DMS79 treated with DMSO at 0.1 percent for 48 hours (cell line): ENCODE data around the gene PBX4.

Experiments used
- DNase-seq: peaks from one replicate; lab custom pipeline; 2025; lab: John Stamatoyannopoulos, UW

Gene PBX4

DNA sequence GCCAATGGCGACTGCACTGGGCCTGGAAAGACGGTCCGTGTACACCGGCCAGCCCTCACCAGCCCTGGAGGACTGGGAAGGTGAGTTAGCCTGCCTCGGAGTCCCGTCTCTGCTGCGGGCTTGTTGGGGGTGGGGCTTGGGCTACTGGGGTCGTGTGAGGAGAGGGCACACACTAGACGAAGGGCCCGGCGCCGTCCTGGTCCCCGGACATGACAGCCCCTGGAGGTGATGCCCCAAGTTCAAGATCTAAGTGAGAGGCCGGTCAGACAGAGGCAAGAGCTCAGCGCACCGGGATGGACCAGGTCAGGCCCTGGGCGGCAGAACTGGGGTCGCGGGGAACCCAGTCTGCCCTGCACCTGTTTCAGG lies 78.8 kb downstream of the PBX4 start:
- DNase-seq, result no peak

DNA sequence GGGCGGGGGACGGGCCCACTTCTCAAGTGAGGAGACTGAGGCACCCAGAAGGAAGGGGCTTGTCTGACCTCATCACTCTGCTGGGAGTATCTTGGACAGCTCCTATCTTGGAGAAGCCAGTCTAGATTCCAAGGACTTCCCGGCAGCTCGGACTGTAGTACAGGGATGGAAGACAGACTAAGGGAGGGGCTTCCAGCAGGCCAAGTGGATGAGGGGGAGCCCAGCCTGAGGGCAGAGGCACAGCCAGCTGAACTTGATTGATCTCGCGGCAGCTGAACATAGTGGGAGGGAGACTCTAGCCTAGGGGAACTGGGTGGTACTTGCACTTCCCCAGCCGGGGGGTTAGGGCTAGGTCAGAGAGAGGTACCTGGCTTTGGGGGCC lies 79.7 kb downstream of the PBX4 start:
- DNase-seq, result no peak

DNA sequence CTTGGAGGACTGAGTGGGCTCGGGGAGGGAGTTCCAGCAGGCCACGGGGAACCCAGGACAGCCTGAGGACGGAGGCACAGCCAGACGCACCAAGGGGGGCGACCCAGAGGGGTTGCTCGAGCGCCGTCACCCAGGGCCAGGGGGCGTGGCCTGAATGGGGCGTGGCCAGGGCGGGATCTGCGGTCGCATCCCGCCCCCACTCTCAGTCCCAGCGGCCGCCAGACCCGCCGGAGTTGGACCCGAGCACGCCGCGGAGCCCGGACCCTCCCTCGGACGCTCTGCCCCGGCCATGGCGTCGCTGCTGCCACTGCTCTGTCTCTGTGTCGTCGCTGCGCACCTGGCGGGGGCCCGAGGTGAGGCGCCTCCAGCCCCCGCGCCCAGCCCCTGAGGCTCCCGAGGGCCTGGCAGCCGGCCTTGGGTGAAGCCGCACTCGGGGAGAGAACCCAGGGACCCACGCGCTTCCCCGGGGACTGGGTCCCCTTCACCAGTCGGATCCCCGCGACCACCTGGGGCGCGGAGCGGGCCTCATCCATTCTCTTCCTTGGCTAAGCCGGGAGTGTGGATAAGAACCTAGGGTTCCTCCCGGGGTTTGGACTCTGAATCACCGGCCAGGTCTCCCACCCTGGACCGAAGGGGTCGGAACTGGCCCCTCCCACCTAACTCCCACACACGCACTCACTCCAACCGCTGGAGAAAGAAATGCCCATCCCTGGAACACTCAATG lies 80.3 kb downstream of the PBX4 start, which contains the start of gene CILP2:
CILP2 (plus strand) TSS at position 205 of the 724 bp plus-strand sequence; CDS start at position 290, 85 bp downstream.
- DNase-seq, result peak; percentile 30

DNA sequence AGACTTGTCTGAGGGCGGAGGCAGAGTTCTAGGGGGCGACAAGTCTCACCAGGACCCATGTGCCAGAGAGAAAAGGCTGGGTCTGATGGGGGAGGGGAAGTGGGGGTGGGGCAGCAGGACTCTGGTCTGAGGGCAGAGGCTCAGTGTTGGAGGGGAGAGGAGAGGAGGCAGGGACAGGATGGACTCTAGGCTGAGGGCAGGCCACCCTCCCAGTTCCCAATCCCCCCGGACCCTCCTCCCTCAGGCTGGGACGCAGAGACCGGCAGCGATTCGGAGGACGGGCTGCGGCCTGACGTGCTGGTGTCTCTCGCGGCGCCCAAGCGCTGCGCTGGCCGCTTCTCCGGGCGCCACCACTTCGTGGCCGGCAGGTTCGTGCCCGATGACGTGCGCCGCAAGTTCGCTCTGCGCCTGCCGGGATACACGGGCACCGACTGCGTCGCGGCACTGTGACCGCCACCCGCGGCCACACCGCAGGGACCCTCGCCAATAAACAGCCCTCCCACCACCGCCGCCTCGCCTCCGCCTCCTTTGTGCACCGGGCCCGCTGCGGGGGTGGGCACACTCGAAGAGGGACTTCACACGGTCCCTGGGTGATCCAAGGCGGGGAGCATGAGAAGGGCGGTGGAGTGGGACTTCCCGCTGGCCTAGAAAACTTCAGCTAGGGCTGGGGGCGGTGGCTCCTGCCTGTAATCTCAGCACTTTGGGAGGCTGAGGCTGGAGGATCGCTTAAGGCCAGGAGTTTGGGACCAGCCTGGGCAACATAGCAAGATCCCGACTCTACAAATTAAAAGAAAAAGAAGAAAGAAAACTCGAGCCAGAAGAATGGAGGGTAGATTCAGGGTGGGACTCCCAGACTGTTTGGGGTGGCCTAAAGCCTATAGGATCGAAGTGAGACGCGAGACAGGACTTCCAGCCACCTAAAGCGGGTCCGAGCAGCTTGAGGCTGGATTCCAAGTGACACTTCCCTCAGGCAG lies 81.1 kb downstream of the PBX4 start:
- DNase-seq, result peak; percentile 16

DNA sequence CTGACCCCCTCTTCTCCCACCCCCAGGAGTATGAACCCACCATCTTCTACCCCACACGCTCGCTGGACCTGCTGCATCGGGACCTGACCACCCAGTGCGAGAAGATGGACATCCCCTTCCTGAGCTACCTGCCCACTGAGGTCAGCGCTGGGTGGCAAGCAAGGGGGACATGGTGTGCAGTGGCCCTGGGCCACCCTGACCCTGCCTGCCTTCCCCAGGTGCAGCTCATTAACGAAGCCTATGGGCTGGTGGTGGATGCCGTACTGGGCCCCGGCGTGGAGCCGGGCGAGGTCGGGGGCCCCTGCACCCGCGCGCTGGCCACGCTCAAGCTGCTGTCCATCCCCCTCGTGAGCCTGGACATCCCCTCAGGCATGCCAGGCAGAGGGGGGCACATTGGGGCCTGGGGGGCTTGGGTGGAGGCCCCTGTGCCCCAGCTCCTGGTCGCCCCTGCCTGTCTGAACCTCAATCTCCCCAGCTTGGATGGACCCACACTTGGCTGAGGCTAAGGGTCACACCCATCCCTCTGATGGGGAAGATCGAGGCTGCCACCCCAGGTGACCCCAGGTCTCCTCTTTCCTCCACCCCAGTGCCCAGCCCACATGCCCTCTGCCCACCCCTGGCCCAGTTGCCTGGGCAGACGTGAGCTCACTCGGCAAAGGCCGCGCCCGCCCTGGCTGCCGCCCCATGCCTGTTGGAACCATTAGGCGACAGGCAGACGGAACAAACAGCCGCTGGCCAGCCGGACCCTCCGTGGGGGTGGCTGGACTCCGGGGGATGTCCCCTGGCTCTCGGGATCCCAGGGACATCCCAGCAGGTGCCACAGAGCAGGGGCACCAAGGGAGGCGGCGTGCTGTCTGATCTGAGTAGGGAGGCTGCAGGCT lies 82.9 kb downstream of the PBX4 start:
- no peak for DNase-seq

DNA sequence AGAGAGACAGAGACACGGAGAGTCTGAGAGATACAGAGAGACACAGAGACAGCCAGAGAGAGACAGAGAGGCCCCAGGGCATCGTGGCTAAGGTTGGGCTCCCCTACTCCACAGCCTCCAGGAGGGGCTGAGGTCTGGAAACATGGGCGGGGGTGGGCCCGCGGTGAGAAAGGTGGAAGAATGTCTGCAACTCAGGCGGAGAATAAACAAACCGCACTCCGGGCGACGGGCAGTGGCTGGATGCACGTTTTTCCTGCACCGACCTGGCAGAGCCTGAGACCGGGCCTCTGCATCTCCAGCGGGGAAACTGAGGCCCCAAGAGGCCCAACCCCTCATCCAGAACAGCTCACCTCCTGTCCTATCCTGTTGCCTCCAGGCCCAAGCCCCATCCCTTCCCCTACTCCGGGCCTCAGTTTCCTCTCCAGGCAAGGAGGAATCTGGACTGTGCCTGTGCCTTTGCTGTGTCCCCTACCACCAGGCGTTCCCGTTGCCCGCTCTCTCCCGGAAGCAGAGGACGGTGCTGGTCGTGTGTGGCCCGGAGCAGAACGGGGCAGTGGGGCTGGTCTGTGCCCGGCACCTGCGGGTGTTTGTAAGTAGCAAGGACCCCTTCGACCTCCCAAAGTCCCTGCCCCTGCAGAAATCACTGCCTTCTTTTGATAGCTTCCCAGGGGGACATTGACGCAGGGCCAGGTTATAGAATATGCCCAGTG lies 83.8 kb downstream of the PBX4 start:
- DNase-seq, result no peak

DNA sequence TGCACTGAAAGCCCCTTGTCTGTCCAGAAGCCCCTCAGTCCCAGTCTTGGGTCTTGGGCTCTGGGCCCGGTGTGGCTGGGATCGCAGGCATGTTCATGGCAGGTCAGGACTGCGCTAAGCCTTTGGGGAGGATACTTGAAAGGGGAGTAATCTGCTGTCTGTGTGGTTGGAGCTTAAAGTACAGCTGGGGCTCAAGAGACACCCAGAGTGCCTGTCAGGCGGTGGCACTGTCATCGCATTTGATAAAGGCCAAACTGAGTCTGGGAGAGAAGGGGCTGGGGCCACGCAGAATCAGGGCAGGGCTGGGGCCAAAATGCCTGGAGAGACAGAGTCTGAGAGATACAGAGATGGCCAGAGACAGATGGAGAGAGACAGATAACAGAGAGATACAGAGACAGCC lies 84.6 kb downstream of the PBX4 start:
- no peak for DNase-seq

DNA sequence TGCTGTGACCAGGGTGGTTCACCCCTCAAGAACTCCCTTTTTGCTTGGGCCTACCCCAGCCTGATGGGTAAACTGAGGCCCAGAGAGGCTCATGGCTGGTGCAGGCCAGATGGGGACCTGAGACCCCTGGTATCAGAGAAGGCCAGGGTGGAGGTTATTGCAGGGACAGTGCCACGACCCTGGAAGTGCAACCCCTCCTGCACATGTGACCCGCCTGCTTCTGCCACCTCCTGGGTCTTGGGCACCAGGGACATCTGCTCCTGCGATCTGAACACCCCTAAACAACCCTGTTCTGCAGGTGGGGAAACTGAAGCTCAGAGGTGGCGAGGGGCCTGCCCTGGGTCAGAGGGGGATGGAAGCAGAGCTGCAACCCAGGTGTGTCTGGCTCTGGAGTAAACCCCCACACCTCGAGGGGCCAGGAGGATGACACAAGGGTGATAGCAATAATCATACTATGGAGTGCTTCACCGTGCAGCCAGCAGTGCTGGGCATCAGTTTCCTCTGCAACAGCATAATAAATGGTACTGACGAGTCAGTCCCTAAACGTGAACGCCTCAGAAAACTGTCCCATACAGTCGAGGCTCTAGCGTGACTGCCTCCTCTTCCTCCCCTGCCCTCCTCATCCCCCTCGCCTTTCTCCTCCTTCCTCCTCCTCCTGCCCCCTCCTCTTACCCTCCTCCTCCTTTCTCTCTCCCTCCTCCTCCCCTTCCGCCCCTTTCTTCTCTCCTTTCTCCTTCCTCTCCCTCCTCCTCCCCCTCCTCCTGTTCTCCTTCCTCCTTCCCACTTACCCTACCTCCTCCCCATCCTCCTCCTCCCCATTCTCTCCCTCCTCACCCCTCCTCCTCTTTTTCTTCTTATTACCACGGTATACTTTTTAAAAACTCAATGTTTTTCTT lies 85.4 kb downstream of the PBX4 start:
- no peak for DNase-seq

DNA sequence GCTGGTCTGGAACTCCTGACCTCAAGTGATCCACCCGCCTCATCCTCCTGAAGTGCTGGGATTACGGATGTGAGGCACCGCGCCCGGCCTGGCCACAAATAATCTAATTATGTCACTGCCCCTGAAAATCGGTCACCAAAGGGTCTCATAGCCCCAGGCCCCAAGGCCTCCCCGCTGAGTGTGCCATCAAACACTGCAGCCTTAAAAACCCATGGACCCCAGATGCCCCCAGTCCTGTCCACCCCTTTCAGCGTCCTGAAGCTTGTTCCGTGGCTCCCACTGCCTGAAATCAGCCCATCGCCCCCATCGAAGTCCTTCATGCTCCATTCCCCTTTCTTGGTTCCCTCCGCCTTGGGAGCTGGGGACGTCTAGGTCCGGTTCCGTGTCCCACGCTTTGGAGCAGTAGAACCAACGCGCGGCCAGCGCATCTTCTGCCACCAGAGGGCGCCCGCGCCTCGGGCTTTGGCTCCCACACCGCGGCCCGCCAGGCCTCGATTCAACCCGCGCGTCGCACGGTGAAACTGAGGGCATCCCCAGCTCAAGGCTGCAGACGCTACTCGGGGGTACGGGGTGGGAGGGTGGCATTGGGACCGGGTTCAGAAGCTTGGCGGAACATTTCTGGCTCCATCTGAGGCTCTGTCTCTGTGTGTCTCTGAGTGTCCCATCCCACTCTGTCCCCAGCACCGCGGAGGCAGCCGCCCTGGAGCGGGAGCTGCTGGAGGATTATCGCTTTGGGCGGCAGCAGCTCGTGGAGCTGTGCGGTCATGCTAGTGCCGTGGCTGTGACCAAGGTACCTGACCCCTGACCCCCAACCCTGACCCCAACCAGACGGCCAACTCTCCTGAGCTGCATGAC lies 86.3 kb downstream of the PBX4 start:
- peak; percentile 38 for DNase-seq

DNA sequence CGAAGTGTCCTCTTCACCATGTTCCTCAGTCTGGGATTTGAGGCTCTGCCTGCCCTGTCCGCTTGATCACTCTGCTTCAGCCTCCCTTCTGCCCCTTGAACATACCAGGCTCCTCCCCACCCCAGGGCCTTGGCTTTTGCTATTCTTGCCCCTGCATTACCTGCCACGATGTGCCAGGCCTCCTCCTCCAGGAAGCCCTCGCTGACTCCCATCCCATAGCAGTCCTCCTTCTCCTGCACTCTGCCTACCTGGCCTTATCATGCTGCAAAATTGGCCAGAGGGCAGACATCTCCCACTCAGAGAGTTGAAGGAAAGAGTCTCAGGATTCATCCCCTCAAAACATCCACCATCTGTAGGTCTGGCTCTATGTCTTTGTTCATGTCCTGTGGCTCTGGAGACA lies 87.6 kb downstream of the PBX4 start:
- DNase-seq, result no peak

DNA sequence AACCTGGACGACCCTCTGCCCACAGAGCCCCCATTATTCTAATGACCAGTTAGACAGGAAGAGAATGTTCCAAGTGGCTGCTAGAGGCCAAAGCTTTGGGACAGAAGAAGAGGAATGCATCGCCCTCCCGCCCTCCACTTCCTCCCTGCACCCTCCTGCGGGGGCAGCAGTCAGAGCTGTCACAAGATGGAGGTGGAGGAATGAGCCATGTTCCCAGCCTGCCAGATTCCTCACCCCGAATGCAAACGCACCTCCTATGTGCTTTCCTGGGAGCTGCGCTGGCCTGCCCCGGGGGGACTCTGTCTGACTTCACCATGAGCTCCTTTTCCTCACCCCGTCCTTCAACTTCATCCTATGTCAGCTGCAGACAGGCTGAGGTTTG lies 88.1 kb downstream of the PBX4 start:
- no peak for DNase-seq

DNA sequence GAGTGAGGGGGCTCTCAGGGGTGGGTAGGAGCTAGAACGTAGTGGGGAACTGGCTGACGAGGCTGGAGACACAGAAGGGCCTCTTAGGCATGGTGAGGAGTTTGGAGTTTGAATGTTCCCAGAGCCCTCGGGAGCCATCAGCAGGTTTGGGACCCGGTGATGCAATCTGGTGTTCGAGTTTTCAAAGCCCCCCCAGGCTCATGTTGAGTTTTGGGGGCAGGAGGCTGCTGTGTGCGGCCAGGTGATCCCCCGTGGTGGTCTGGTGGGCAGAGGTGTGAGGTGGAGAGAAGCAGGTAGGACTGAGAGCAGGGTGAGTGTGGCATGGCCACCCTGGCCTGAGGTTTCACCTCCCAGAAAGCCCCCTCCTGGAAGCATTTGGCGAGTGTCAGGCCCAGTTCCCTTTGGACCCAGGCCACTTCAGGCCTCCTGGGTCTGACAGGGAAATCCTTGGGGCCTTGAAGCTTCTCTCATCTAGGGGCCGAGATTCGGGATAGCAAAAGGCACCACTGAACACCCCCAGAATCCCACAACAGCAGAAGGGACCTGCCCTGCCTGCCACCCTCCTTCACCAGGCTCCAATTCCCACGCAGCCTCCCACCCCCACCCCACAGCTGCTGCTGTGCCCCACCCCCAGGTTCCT lies 88.6 kb downstream of the PBX4 start:
- no peak for DNase-seq

DNA sequence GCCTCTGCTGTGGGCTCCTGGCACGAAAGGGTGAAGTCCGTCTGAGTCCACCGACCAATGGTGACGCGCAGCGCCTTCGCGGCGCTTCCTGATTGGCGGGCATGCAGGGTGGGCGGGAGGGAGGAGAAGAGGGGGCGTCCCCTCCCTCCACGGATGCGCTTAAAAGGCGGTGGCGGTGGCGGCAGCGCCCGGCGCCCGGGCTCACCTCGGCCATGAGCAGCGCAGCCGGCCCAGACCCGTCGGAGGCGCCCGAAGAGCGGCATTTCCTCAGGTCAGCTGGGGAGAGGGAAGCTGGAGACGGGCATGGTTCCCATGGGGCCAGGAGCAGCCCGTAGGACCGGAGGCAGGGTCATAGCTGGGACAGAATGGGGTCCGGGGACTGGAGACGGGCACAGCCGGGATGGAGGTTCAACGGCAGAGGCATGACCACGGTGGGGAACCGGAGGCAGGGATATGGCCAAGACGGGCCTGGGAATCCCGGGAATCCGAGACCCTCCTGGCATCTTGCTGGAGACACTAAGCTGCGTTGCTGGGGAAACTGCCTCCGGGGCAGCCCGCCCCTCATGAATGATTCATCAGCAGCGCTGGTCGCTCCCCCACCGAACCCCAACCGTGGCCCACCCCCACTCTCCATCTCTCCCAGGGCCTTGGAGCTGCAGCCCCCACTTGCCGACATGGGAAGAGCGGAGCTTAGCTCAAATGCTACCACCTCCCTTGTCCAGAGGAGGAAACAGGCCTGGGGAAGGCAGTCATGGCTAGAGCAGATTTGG lies 89.6 kb downstream of the PBX4 start, which contains the start of gene YJEFN3:
YJEFN3 (plus strand) TSS at position 191 of the 770 bp plus-strand sequence; CDS start at position 213, 22 bp downstream.
- no peak for DNase-seq

DNA sequence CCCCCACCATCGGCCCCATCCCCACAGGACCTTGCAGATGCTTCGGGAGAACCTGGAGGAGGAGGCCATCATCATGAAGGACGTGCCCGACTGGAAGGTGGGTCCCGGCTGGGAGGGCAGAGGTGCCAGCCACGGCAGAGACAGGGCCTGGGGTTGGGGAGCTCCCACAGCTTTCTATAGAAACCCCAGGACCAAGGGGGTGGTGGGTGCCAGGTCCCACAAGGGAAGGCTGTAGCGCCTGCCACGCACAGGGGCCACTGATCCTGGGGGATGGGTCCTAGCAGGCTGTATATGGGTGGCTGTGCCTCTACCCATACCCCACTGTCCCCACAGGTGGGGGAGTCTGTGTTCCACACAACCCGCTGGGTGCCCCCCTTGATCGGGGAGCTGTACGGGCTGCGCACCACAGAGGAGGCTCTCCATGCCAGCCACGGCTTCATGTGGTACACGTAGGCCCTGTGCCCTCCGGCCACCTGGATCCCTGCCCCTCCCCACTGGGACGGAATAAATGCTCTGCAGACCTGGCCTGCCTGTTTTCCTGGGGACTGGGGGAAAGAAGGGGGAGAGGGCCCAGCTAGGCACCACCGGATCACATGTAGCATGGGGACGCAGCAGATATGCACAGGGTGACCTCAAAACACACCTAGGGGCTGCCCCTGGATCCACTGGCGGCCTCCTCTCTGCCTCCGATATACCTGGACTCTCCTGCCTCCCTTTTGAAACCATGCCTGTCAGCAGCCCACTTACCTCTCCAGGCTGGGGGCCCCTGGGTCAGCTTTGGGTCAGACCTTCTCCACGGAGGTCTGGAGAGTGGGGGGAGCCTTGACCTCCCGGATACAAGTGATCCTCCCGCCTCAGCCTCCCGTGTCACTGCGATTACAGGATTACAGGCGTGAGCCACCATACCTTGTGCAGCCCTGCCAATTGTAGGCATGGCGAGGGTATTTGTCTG lies 90.5 kb downstream of the PBX4 start:
- DNase-seq, result no peak

DNA sequence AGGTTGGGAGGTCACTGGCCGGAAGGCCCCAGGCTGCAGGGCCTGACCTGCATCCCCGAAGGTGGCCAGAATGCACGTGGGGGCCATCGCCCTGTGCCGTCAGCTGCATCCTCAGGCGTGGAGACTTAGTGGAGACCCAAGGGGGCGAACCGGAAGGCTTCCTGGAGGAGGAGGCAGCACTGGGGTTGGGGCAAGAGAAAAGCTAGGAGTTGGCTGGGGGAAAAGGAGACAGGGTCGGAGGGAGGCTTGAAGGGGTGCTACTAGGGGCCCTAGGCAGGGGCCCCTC lies 91.2 kb downstream of the PBX4 start:
- DNase-seq, result no peak

DNA sequence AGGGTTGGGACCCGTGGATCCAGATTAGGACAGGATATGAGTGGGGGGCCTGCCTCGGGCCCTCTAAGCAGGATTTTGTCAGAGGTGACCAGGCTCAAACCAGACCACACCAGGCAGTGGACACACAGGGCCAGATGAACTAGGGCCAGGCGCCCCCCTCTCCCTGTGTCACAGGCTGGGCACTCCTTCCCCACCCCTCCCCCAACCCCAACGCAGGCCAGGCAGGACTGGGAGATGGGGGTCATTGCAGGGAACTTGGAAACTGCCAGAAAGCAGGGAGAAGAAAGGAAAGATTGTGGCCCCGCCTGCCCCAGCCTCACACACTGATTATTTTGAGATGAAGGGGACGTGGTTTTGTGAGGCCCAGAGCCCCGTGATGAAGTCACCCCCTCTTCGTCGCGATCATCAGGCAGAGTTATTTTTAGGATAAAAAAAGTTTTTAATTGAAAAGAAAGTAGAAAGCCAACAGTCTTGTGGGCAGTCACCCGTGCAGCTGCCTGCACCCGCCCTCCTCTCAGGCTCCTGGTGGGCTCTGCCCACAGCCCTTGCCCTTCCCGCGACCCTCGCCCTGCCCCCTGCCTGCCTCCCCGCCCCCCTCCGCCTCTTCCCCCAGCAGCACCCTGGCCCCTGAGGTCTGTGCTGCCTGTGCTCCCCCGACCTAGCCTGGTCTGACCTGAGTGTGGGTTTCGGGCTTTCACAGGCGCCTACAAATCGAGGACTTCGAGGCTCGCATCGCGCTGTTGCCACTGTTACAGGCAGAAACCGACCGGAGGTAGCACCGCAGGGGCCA lies 91.7 kb downstream of the PBX4 start:
- DNase-seq, result no peak
